Activated CD8-positive, alpha-beta memory T cell treated with anti-CD3 and anti-CD28 coated beads for 1 hour (primary cell): ENCODE results near the gene EBF3.

Experiments used
- DNase-seq, 2 donors: peaks; one replicate each; pipeline ENCODE4 v3.0.0-alpha.2; 2020; ENCODE audit warnings: low read depth in 1 of 2; ENCODE audit errors: extremely low read depth in 1 of 2

The EBF3 gene

DNA sequence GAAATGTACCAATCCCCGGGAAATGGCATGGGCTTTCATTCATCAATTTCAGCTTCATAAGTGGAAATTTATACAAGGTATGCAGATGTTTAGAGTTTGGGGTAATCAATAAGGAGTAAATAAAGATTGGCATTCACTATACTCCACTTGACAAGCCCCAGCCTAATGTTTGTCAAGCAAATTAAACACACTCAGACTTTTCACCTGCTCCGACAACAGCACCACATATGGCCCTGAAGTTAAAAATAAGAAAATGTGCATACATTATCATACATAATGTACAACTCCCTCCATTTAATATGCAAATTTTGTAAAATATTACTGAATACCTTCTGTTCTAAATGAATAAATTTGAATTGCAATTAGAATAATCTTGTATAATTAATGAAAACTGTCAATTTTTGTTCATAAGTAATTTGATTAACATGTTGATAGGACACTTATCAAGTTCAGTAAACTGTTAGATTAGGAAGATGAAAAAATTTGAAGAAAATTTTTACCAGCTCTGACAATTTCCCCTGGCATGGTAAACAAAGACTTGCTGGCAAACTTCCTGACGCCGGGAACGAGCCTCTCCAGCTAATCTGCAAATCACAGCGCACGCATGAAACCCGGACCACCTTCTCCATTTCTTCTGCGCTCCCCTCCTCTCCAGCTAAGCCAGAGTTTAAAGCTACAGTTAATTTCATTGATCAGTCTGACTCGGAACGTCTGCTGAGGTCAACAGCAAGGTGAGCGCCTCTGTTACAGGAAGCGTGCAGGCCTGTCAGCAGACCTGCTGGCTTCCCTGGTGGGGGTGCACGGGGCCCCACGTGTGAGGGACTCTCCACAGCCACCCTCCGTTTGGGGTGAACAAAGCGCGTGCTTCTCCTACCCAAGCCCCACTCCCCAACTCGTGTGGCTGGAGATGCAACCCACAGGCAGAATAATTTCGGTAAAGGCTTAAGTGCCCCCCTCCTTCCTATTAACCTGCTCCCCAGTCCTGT lies 70.7 kb downstream of the EBF3 start:
- DNase-seq, result no peak

DNA sequence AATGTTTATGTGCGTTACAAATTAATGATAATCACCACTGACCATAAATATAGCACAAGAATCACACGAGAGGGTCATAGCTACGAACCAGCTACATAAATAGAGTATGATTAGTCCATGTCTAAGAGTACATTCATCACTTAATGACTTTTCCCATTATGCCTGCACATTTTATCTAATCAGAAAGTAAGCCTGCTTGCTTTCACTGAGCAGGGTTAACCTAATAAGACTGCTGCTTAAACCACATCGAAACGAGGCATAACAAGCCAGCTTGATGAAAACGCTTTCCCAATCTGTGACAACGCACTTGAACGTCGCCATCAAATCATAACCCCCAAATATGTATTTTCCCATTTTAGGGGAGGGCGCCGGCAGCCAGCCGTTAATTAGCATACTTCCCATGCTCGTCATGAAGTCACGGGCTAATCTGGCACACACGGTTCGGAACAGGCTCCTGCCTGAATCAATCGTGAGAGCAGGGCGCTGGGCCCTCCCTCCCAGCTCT lies 71.5 kb downstream of the EBF3 start:
- no peak for DNase-seq

GRCh38 chr10:129891806-129892205 lies 72.3 kb downstream of the EBF3 start:
- no peak for DNase-seq

- no peak for DNase-seq
Observed at GRCh38 chr10:129890170-129890569, 73.9 kb downstream of the EBF3 start.

DNA sequence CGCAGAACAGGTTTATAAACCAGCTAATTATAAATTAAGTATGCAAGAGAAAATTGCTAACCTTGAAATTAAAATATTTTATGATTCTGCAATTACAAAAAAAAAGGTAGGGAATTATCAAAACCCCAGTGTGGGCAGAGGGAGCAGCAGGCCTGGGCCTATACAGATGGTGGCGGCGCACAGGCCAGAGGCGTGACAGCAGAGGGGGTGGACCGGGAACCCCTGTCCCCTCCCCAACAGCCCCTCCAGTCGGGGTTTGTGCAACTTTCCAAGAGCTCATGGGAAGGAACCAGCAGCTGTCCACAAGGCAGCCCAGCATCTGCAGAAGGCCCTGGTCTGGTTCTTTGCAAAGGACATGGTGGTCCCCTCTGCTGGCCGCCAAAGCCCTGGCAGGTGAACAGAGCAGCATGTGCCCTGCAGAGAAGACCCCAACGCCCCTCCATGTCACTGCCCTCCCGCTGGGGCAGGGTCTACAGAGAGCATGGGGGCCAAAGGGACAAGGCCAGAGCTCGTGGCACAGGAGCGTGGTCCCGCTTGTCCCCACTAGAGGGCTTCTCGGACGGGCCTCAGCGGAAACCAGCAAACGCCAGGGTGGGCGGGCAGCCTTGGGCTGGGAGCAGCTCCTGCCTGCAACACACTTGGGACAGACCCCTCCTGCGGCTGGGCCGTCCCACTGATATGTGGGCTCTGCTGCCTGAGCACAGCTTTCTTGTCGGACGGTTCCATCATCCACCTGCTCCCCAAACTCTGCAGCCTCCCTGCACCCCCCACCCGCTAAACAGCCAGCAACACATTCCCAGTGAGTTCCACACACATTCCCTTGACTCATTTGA lies 75.1 kb downstream of the EBF3 start:
- peak in 1 of 2 donors; percentile 24 for DNase-seq

- no peak for DNase-seq
Observed at GRCh38 chr10:129887986-129888783, 75.9 kb downstream of the EBF3 start.

DNA sequence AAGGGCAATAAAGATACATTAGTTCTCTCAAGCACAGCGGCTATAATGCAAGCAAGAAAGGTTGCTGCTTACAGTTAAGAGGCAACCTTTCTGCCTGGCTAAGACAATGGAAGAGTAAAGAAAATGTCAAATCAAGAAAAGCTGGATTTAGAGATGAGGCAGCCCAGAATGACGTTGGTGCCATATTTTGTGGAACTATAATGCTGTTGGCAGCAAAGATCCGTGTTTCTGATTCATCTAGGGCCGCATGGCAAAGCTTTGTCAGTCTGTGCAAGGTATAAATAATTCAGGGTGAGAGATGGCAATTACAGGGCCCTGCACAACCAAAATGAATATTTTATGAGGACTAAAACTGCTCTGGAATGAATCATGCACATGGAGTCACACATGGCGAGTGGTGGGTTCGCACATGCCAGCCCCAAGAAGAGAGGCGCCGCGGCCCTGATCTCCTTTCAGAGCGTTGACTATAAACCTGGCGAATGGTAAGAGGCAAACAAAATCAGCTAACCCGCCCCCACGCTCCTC lies 76.6 kb downstream of the EBF3 start:
- no peak for DNase-seq

DNA sequence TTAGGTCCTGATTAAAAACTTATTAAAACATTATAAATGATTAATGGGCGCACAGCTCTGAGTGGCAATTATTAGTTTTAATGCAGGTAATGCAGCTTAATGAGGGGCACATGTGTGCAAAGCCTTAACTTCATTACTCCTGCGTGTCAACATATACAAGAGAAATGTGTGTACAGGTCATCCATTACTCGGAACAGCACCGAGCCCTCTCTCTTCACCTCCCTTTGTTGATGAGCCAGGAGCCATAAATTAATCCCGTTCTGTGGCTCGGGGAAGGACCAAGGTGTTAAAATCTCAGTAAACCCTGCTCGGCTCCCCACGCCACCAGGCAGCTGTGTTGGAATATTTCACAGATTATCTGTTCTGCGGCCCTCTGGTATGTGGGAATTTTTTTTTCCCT lies 77.8 kb downstream of the EBF3 start:
- no peak for DNase-seq

DNA sequence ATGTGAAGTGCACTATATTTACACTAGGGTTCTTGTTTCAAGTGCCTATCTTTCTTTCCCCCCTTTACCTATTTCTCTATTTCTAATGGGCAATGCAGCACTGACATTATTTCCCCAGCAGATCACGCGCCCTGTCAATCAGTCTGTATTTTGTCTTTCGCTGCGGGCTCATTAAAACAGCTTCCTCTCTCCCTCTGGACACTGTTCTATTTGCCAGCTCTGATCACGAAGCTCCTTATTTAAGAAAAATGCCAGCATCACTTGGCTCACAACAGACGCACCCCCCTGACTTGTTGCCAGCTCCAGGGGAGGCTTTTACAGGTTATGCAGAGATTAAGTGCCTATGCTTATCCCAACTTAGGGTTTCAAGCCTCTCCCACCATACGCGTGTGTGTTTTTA lies 78.5 kb downstream of the EBF3 start:
- no peak for DNase-seq

- no peak for DNase-seq
Observed at GRCh38 chr10:129884398-129885078, 79.5 kb downstream of the EBF3 start.

DNA sequence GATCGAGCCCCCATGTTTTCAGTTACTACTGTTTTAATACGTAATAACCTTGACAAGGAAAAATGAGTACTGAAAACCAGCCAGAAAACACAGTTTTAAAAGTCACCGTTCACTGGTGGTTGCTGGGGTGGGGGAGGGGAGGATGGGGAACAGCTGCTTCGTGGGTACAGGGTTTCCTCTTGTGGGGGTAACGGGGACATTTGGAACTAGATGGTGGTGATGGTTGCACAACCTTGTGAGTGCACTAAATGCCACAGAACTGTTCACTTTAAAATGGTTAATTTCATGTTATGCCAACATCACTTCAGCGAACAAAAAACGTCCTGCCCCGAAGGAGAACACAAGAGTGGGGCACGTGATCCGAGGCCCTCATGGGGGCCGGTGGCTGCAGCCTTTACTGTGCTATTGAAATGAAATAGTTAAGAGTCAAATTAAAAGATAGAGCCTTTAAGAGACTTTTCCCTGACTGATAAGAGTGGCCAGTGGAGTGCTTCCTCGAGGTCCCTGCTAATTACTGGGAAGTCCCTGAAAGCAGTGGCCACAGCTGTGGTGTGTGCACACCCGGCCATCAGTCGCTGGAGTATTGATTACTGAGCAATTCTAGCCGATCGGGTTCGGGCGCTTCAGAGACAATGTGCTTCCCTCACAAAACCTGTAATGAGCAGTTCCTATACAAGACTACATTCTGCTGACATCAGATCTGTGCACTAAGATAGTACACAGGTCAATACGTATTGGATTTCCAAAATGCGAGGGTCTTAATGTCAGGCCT lies 80.3 kb downstream of the EBF3 start:
- no peak for DNase-seq

- no peak for DNase-seq
Observed at GRCh38 chr10:129883029-129883428, 81.0 kb downstream of the EBF3 start.

DNA sequence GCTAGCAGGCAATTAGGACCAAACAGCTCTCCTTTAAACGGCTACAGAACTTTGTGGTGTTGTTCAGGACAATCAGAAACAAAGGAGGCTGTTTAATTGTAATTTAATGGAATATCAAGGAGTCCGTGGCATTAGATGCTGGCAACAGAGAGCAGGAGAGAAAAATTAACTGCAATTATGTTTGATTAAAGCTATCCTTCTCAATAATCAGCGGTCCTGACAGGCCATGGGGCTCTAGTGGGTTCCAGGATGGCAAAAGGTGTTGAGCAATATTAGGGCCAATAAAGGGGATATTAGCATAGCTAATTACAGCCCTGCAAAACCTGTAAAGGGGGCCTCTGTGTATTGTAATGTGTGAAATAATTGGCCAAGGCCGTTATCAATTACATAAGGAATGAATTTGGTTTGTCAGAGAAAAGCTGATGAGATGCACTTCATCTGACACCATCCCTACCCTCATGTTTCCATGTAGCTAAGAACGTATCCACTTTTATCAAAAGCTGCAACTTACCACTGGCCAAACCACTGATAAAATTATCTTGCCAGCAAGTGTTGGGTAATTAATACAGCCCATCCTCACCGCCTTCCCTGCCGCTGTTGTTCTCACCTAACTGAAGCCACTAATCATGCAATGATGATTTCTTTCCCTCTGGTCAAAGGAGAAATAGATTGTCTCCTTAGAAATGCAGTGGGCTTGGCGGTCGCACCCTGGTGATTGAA lies 81.6 kb downstream of the EBF3 start:
- DNase-seq, result no peak

- no peak for DNase-seq
Observed at GRCh38 chr10:129881641-129882040, 82.4 kb downstream of the EBF3 start.

- DNase-seq, result no peak
Observed at GRCh38 chr10:129880191-129880870, 83.7 kb downstream of the EBF3 start.

- DNase-seq, result no peak
Observed at GRCh38 chr10:129879655-129880054, 84.4 kb downstream of the EBF3 start.

DNA sequence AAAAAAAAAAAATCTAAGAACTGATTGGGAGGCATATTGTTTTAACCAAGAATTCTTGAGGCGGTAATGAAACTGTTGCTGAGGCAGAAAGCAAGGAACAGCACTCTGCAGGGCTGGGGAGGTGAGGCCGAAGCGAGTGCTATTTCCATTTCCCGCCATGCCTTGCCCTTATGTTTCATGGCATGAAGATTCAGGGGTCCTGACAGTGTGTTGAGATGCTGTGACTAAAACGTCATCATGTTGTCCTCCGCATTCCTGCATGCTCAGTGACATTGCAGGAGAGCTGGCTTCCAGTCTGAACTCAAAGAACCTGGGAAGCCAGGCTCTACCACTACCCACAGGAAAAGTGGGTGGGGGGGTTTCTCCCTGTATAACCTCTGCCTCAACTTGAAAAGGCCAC lies 85.2 kb downstream of the EBF3 start:
- no peak for DNase-seq

GRCh38 chr10:129877773-129878371 lies 86.2 kb downstream of the EBF3 start:
- peak in 1 of 2 donors; percentile 8 for DNase-seq
